ENCODE data around the gene KRTAP5-1. TPM values are rescaled to one million over a fixed set of nuclear protein-coding genes. Genes with fewer than 3 reads are reported as not detected.
A peak's percentile ranks its signal among the peaks of the same experiment; 100 is the strongest.

The KRTAP5-1 gene
- total RNA-seq, 2 experiments from 2014 or later: not detected

GRCh38 chr11:1568441-1568911, 16.6 kb downstream of the KRTAP5-1 start:
- no peak for ATAC-seq
- ChIA-PET POLR2A (no interaction called here), CTCF (interaction anchor here (1.4 to 3.8 kb wide), 3 partner anchors 10 to 27 kb away, joined by 5 to 17 read pairs (median 7); no protein-coding TSS in a partner anchor)
- no peaks in the 10 kb centered on the region for H3K36me3 Mint-ChIP-seq (ENCODE audit: low read depth)
- peak; percentile 54 for DNase-seq
- TF ChIP-seq CTCF (IDR thresholded peaks at IDR 0.05): no peak
- H3K27me3 Mint-ChIP-seq: no peaks in the 10 kb centered on the region
- no peaks in the 10 kb centered on the region for H3K9me3 Mint-ChIP-seq
- H3K4me1 Mint-ChIP-seq (ENCODE audit: low read depth): peaks cover 18% of the 10 kb centered on the region
- H3K27ac Mint-ChIP-seq: no peak overlapping the region
- intact Hi-C loops (cut with micrococcal nuclease): no loop called here
- no peak overlapping the region for H3K4me3 Mint-ChIP-seq

- ChIA-PET POLR2A (no interaction called here), CTCF (interaction anchor here (1.1 to 3.8 kb wide), 2 partner anchors 11 to 21 kb away, joined by 4 to 17 read pairs; no protein-coding TSS in a partner anchor)
- Mint-ChIP-seq H3K27ac (no peak overlapping the region), H3K27me3 (no peaks in the 10 kb centered on the region), H3K4me1 (ENCODE audit: low read depth) (peaks cover 15% of the 10 kb centered on the region), H3K9me3 (no peaks in the 10 kb centered on the region), H3K4me3 (no peak overlapping the region), H3K36me3 (ENCODE audit: low read depth) (no peaks in the 10 kb centered on the region)
- no peak for ATAC-seq
- no peak for DNase-seq
- no peak for TF ChIP-seq CTCF (IDR thresholded peaks at IDR 0.05)
- intact Hi-C loops (cut with micrococcal nuclease): no loop called here
Measured at GRCh38 chr11:1567721-1568100, 17.4 kb downstream of the KRTAP5-1 start.

GRCh38 chr11:1567052-1567720, 17.9 kb downstream of the KRTAP5-1 start:
- no peak overlapping the region for H3K4me3 Mint-ChIP-seq
- TF ChIP-seq CTCF (IDR thresholded peaks at IDR 0.05): no peak
- no peak overlapping the region for H3K27ac Mint-ChIP-seq
- ATAC-seq: no peak
- H3K27me3 Mint-ChIP-seq: no peaks in the 10 kb centered on the region
- intact Hi-C loops (cut with micrococcal nuclease): no loop called here
- H3K36me3 Mint-ChIP-seq (ENCODE audit: low read depth): no peaks in the 10 kb centered on the region
- CTCF ChIA-PET: interaction anchor here (0.8 to 1.1 kb wide), 2 partner anchors 11 to 20 kb away, joined by 3 to 4 read pairs; no protein-coding TSS in a partner anchor
- DNase-seq: no peak
- POLR2A ChIA-PET: no interaction called here
- peaks cover 15% of the 10 kb centered on the region for H3K4me1 Mint-ChIP-seq (ENCODE audit: low read depth)
- no peaks in the 10 kb centered on the region for H3K9me3 Mint-ChIP-seq

GRCh38 chr11:1566381-1567051, 18.6 kb downstream of the KRTAP5-1 start:
- H3K4me1 Mint-ChIP-seq (ENCODE audit: low read depth): peaks cover 15% of the 10 kb centered on the region
- no peak overlapping the region for H3K4me3 Mint-ChIP-seq
- DNase-seq (no peak), ATAC-seq (no peak)
- H3K9me3 Mint-ChIP-seq: no peaks in the 10 kb centered on the region
- intact Hi-C loops (cut with micrococcal nuclease): no loop called here
- H3K27me3 Mint-ChIP-seq: no peaks in the 10 kb centered on the region
- TF ChIP-seq CTCF (IDR thresholded peaks at IDR 0.05): no peak
- no peak overlapping the region for H3K27ac Mint-ChIP-seq
- H3K36me3 Mint-ChIP-seq (ENCODE audit: low read depth): no peaks in the 10 kb centered on the region
- ChIA-PET POLR2A (no interaction called here), CTCF (interaction anchor here (0.8 to 3.5 kb wide), 3 partner anchors 8 to 20 kb away, joined by 3 to 22 read pairs (median 4); no protein-coding TSS in a partner anchor)

GRCh38 chr11:1565904-1566247, 19.2 kb downstream of the KRTAP5-1 start:
- POLR2A ChIA-PET: no interaction called here
- H3K27me3 Mint-ChIP-seq: no peaks in the 10 kb centered on the region

More at GRCh38 chr11:1565904-1566247, 19.2 kb downstream of the KRTAP5-1 start:
- DNase-seq: no peak
- intact Hi-C loops (cut with micrococcal nuclease): no loop called here
- H3K27ac Mint-ChIP-seq: no peak overlapping the region
- H3K9me3 Mint-ChIP-seq: no peaks in the 10 kb centered on the region
- CTCF ChIA-PET: interaction anchor here (3.5 kb wide), 1 partner anchor 8 kb away, joined by 22 read pairs; no protein-coding TSS in a partner anchor
- H3K36me3 Mint-ChIP-seq (ENCODE audit: low read depth): no peaks in the 10 kb centered on the region
- no peak for TF ChIP-seq CTCF (IDR thresholded peaks at IDR 0.05)
- H3K4me3 Mint-ChIP-seq: no peak overlapping the region
- peaks cover 15% of the 10 kb centered on the region for H3K4me1 Mint-ChIP-seq (ENCODE audit: low read depth)
- ATAC-seq: no peak

Measured in activated CD8-positive, alpha-beta T cell treated with anti-CD3 and anti-CD28 coated beads for 36 hours (primary cell).